Subcutaneous adipose tissue (tissue), 4 donors: ENCODE measurements around the gene PSMB8. TPM values are rescaled to one million over a fixed set of nuclear protein-coding genes. Genes with fewer than 3 reads are reported as not detected.

Experiments
- CTCF ChIP-seq: fragments of 450-650 bp; IDR thresholded peaks from one replicate; pipeline ENCODE4 v1.5.1; 2016; ENCODE audit warnings: low read depth, mild to moderate bottlenecking, control low read depth, antibody characterized with exemption, moderate library complexity
- total RNA-seq, 4 donors: library from RNA; depleted of rRNA; stranded (reverse); fragments of >200 nt; gene quantifications; one replicate each; pipeline ENCODE4 v1.1.0, GENCODE V29; 2016

Gene PSMB8
- total RNA-seq, 4 donors from 2014 or later: 20.5 to 61.4 (median 49.0) TPM

DNA sequence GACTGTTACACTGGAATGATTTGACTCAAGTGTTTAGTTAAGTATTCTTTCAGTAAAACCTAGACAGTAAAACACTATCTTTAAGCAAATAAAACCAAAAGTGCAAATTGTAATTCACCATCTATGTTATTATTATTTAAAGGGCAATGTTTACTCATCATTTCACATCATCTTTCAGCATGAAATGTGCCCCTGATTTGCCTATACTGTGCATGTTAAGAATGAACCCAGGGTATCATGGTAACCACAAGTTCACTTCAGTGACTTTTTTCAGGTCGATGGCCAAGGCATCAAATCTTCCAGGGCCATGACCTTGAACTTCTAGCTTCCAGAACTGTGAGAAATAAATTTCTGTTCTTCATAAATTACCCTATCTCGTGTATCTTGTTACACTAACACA, 25.0 kb downstream of the PSMB8 start:
- no peak for TF ChIP-seq CTCF

GRCh38 chr6:32816746-32817204, 27.1 kb downstream of the PSMB8 start, which contains the start of gene HLA-DOB:
HLA-DOB (minus strand) TSS chr6:32817002; CDS start chr6:32816951, 51 bp downstream.
- no peak for TF ChIP-seq CTCF

DNA sequence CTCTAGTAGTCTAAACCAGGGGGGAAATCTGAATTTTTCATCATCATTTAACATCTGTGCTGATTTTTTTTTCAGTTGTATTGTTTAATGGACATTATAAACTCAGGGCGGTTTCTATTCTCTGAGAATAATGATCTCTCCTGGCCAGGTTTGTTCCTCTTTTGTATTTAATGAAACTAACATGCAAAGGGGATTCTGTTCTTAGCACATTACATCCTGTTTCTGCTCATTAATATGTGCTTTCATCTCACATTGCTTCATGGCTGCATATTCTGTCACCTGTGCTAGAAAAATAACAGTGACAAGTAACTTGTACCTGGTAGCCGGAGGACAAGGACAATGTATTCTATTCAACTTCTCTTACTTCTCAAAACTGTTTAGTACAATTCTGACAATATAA, 27.9 kb downstream of the PSMB8 start:
- TF ChIP-seq CTCF: no peak

GRCh38 chr6:32815115-32815514, 28.7 kb downstream of the PSMB8 start:
- no peak for TF ChIP-seq CTCF

GRCh38 chr6:32814145-32814544, 29.7 kb downstream of the PSMB8 start:
- no peak for TF ChIP-seq CTCF

DNA sequence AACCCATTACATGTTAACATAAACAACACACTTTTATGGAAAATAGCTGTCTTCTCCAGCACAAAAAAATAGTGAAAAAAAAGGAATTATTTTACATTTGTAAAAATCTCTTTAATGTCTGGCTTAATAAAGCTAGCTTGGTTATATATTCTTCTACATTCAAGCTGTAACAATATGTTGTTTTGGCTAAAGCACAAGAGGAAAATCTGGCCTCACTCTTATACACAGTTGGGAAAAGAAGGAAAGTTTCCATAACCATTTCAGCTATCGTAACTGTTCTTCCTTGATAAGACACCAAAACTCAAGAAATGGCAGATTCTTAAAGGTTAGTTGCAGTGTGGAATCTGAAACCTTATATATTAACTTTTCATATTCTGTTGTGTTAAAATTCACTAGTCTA, 34.7 kb downstream of the PSMB8 start:
- no peak for TF ChIP-seq CTCF

DNA sequence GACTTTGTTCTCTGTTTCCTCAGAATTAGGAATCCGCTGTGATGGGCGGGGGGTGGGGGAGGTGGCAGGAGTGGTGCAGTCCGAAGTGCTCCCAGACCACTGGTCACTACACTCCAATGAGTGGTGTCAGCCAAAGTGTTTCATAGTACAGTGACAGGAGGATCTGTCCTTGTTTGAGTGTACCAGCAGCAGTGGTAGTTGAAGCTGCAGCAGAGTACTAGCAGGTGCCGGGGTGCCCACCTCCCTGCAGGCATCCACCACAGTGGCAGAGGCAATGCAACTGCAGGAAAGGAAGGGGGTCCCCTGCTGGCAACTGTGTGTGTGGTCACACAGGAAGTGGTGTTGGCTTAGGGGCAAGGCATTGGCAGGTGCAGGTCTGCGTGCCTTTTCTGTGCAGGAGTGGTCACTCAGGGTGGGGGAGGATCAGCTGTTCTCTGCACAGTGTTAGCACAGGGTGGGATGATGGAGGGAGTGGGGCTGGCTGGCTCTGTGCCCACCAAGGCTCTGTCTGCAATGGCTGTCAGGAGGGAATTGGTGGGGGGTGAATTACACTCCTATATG, 36.7 kb downstream of the PSMB8 start:
- TF ChIP-seq CTCF: no peak
